ENCODE results near the gene BORCS6.

BORCS6 gene

GRCh38 chr17:8143581-8144400, 46.2 kb downstream of the BORCS6 start:
- in situ Hi-C loops (cut with MboI; ENCODE audit: low sequenced_read_pairs) = no loop called here

GRCh38 chr17:8142887-8143580, 46.9 kb downstream of the BORCS6 start:
- in situ Hi-C loops (cut with MboI; ENCODE audit: low sequenced_read_pairs) = no loop called here

- in situ Hi-C loops (cut with MboI; ENCODE audit: low sequenced_read_pairs) = no loop called here
These were observed 47.7 kb downstream of the BORCS6 start for GRCh38 chr17:8142158-8142886.

- in situ Hi-C loops (cut with MboI; ENCODE audit: low sequenced_read_pairs) = no loop called here
These were observed 48.2 kb downstream of the BORCS6 start for GRCh38 chr17:8141741-8142140.

GRCh38 chr17:8141045-8141444, 48.9 kb downstream of the BORCS6 start:
- in situ Hi-C loops (cut with MboI; ENCODE audit: low sequenced_read_pairs) = no loop called here

- in situ Hi-C loops (cut with MboI; ENCODE audit: low sequenced_read_pairs) = no loop called here
These were observed 49.6 kb downstream of the BORCS6 start for GRCh38 chr17:8140065-8141029.

GRCh38 chr17:8138672-8139371, 51.2 kb downstream of the BORCS6 start:
- in situ Hi-C loops (cut with MboI; ENCODE audit: low sequenced_read_pairs) = no loop called here

- in situ Hi-C loops (cut with MboI; ENCODE audit: low sequenced_read_pairs) = no loop called here
These were observed 51.7 kb downstream of the BORCS6 start for GRCh38 chr17:8138374-8138671.

All from HL-60/S4 treated with retinoic acid at 250 ng/mL for 4 days and 3 days (cell line).